WERI-Rb-1 (cell line): ENCODE results near the gene HOXB3.

Experiments
- DNase-seq: peaks from one replicate; pipeline ENCODE4 v3.0.0-alpha.2; 2020
- H3K27ac ChIP-seq: fragments of 250-450 bp; sonication (Bioruptor Pico); 2 replicates; pipeline ENCODE4 v1.5.1; 2020; ENCODE audit warnings: mild to moderate bottlenecking, moderate library complexity
- H3K27me3 ChIP-seq: fragments of 250-450 bp; sonication (Bioruptor Pico); 2 replicates; pipeline ENCODE4 v1.5.1; 2021; ENCODE audit warnings: mild to moderate bottlenecking, low read depth, moderate library complexity; ENCODE audit not compliant: insufficient read depth, severe bottlenecking
- H3K36me3 ChIP-seq: fragments of 250-450 bp; sonication (Bioruptor Pico); 2 replicates; pipeline ENCODE4 v1.5.1; 2020; ENCODE audit warnings: mild to moderate bottlenecking, moderate library complexity
- H3K4me3 ChIP-seq: 2 replicates; pipeline ENCODE4 v1.5.1; 2011; ENCODE audit warnings: low read depth, mild to moderate bottlenecking, control low read depth, low read length
- H3K9me3 ChIP-seq: fragments of 250-450 bp; sonication (Bioruptor Pico); 2 replicates; pipeline ENCODE4 v1.5.1; 2021; ENCODE audit warnings: mild to moderate bottlenecking, moderate library complexity; ENCODE audit not compliant: severe bottlenecking
- CTCF ChIP-seq: IDR thresholded peaks from 2 replicates; pipeline ENCODE4 v1.5.1; 2011; ENCODE audit warnings: low read depth, mild to moderate bottlenecking, control low read depth, inconsistent platforms, low read length

Gene HOXB3

GRCh38 chr17:48558831-48559121 lies 31.3 kb downstream of the HOXB3 start:
- H3K4me3 ChIP-seq: no peak overlapping the region

GRCh38 chr17:48558057-48558830 lies 31.8 kb downstream of the HOXB3 start:
- H3K4me3 ChIP-seq: no peak overlapping the region
- TF ChIP-seq CTCF: no peak
- H3K36me3 ChIP-seq: no peaks in the 10 kb centered on the region
- no peak overlapping the region for H3K27ac ChIP-seq
- no peak for DNase-seq
- no peaks in the 10 kb centered on the region for H3K9me3 ChIP-seq
- peaks cover 93% of the 10 kb centered on the region for H3K27me3 ChIP-seq

More at GRCh38 chr17:48558831-48559121, 31.3 kb downstream of the HOXB3 start:
- Histone ChIP-seq H3K36me3 (no peaks in the 10 kb centered on the region), H3K27ac (no peak overlapping the region), H3K9me3 (no peaks in the 10 kb centered on the region), H3K27me3 (peaks cover 93% of the 10 kb centered on the region)
- TF ChIP-seq CTCF: no peak
- no peak for DNase-seq

- no peak for TF ChIP-seq CTCF
- no peak for DNase-seq
- peaks cover 2% of the 10 kb centered on the region for H3K9me3 ChIP-seq
- H3K27me3 ChIP-seq: peaks cover 91% of the 10 kb centered on the region
- no peak overlapping the region for H3K4me3 ChIP-seq
- H3K27ac ChIP-seq: no peak overlapping the region
- H3K36me3 ChIP-seq: no peaks in the 10 kb centered on the region
Measured at GRCh38 chr17:48556576-48557401, 33.3 kb downstream of the HOXB3 start.

GRCh38 chr17:48556229-48556575 lies 33.8 kb downstream of the HOXB3 start:
- peaks cover 4% of the 10 kb centered on the region for H3K9me3 ChIP-seq
- H3K4me3 ChIP-seq: no peak overlapping the region
- TF ChIP-seq CTCF: no peak
- DNase-seq: no peak
- peaks cover 90% of the 10 kb centered on the region for H3K27me3 ChIP-seq
- peak overlapping the region; percentile 66 for H3K27ac ChIP-seq
- no peaks in the 10 kb centered on the region for H3K36me3 ChIP-seq

GRCh38 chr17:48555258-48556228 lies 34.5 kb downstream of the HOXB3 start:
- Histone ChIP-seq H3K27me3 (peaks cover 86% of the 10 kb centered on the region), H3K27ac (peak overlapping the region; percentile 66), H3K9me3 (peaks cover 5% of the 10 kb centered on the region), H3K36me3 (no peaks in the 10 kb centered on the region), H3K4me3 (peak overlapping the region; percentile 37)
- DNase-seq: peak; percentile 74
- TF ChIP-seq CTCF: no peak
